HEK293 (cell line): Measurements from ENCODE around the gene MAGI1.

ENCODE experiments used
- CTCF ChIA-PET: fragments of 350-600 bp; formaldehyde crosslinking; extraction: SDS; loops from one replicate; lab custom pipeline; 2021; ENCODE audit warnings: antibody characterized with exemption; lab: Yijun Ruan, JAX
- POLR2A ChIA-PET: fragments of 300-600 bp; formaldehyde crosslinking; extraction: SDS; loops from one replicate; lab custom pipeline; 2020; ENCODE audit warnings: antibody characterized with exemption, inconsistent platforms; lab: Yijun Ruan, JAX
- H3K27ac ChIP-seq: fragments of 200-500 bp; sonication (Bioruptor generic); 2 replicates; pipeline ENCODE4 v1.5.1; 2014; ENCODE audit warnings: low read depth, low read length, control low read depth, inconsistent platforms; ENCODE audit errors: extremely low read depth
- H3K36me3 ChIP-seq, 2 experiments: fragments of 200-500 bp in 1 of 2; sonication (Bioruptor generic) in 1 of 2; 1 replicate in 1 of 2; 2 replicates in 1 of 2; pipeline ENCODE4 v1.5.1; 2014 to 2017; ENCODE audit warnings: inconsistent platforms in 2 of 2, low read length in 2 of 2; ENCODE audit not compliant: control insufficient read depth in 2 of 2, insufficient read depth in 1 of 2
- H3K4me1 ChIP-seq: fragments of 200-500 bp; sonication (Bioruptor generic); 2 replicates; pipeline ENCODE4 v1.5.1; 2014; ENCODE audit warnings: mild to moderate bottlenecking, low read length, inconsistent platforms; ENCODE audit not compliant: control insufficient read depth, insufficient read depth
- H3K4me3 ChIP-seq: 2 replicates; pipeline ENCODE4 v1.5.1; 2011; ENCODE audit warnings: low read depth, mild to moderate bottlenecking, control low read depth, low read length, moderate library complexity
- H3K9me3 ChIP-seq: fragments of 200-500 bp; sonication (Bioruptor generic); 2 replicates; pipeline ENCODE4 v1.5.1; 2014; ENCODE audit warnings: low read depth, low read length, inconsistent platforms; ENCODE audit not compliant: control insufficient read depth, insufficient read depth
- ELK4 ChIP-seq: IDR thresholded peaks from 2 replicates; pipeline ENCODE4 v1.6.1; 2011; ENCODE audit warnings: mild to moderate bottlenecking, low read depth, low read length, borderline replicate concordance
- FEZF1 ChIP-seq: fragments of 450-650 bp; formaldehyde crosslinking; IDR thresholded peaks from 2 replicates; pipeline ENCODE4 v1.5.1; 2016; ENCODE audit warnings: missing biosample characterization, missing genetic modification characterization
- KLF10 ChIP-seq: fragments of 450-650 bp; IDR thresholded peaks from 2 replicates; pipeline ENCODE4 v1.5.1; 2018; ENCODE audit warnings: missing biosample characterization, mild to moderate bottlenecking, missing genetic modification characterization
- KLF9 ChIP-seq: fragments of 450-650 bp; formaldehyde crosslinking; IDR thresholded peaks from 2 replicates; pipeline ENCODE4 v1.5.1; 2016; ENCODE audit warnings: missing biosample characterization, missing genetic modification characterization, low read depth
- MEIS1 ChIP-seq: sonication (generic); formaldehyde crosslinking; IDR thresholded peaks from 2 replicates; pipeline ENCODE4 v1.8.1; 2022; ENCODE audit warnings: missing genetic modification reagents, mild to moderate bottlenecking, borderline replicate concordance
- OSR2 ChIP-seq: fragments of 450-650 bp; formaldehyde crosslinking; IDR thresholded peaks from 2 replicates; pipeline ENCODE4 v1.5.1; 2016; ENCODE audit warnings: missing biosample characterization, missing genetic modification characterization
- SCRT2 ChIP-seq: fragments of 450-650 bp; formaldehyde crosslinking; IDR thresholded peaks from 2 replicates; pipeline ENCODE4 v1.5.1; 2016; ENCODE audit warnings: missing biosample characterization, missing genetic modification characterization
- WT1 ChIP-seq: fragments of 450-650 bp; formaldehyde crosslinking; IDR thresholded peaks from 2 replicates; pipeline ENCODE4 v1.5.1; 2016; ENCODE audit warnings: missing biosample characterization, missing genetic modification characterization
- ZBTB17 ChIP-seq: fragments of 450-650 bp; formaldehyde crosslinking; IDR thresholded peaks from 2 replicates; pipeline ENCODE4 v1.5.1; 2016; ENCODE audit warnings: missing biosample characterization, missing genetic modification characterization
- ZBTB21 ChIP-seq: fragments of 450-650 bp; formaldehyde crosslinking; IDR thresholded peaks from 2 replicates; pipeline ENCODE4 v1.5.1; 2017; ENCODE audit warnings: missing biosample characterization, missing genetic modification characterization
- ZBTB49 ChIP-seq: fragments of 450-650 bp; formaldehyde crosslinking; IDR thresholded peaks from 2 replicates; pipeline ENCODE4 v1.5.1; 2016; ENCODE audit warnings: missing biosample characterization, missing genetic modification characterization, low read depth
- ZEB2 ChIP-seq: fragments of 450-650 bp; formaldehyde crosslinking; IDR thresholded peaks from 2 replicates; pipeline ENCODE4 v1.5.1; 2016; ENCODE audit warnings: missing biosample characterization, missing genetic modification characterization
- ZNF202 ChIP-seq: fragments of 450-650 bp; formaldehyde crosslinking; IDR thresholded peaks from 2 replicates; pipeline ENCODE4 v1.5.1; 2016; ENCODE audit warnings: missing biosample characterization, missing genetic modification characterization, borderline replicate concordance
- ZNF211 ChIP-seq: fragments of 450-650 bp; formaldehyde crosslinking; IDR thresholded peaks from 2 replicates; pipeline ENCODE4 v1.5.1; 2016; ENCODE audit warnings: low read depth, missing biosample characterization, missing genetic modification characterization
- ZNF266 ChIP-seq: fragments of 450-650 bp; formaldehyde crosslinking; IDR thresholded peaks from 2 replicates; pipeline ENCODE4 v1.5.1; 2016; ENCODE audit warnings: missing biosample characterization, missing genetic modification characterization, low read depth
- ZNF311 ChIP-seq: fragments of 450-650 bp; formaldehyde crosslinking; IDR thresholded peaks from 2 replicates; pipeline ENCODE4 v1.5.1; 2017; ENCODE audit warnings: missing biosample characterization, missing genetic modification characterization, borderline replicate concordance
- ZNF335 ChIP-seq: fragments of 450-650 bp; formaldehyde crosslinking; conservative IDR thresholded peaks from 2 replicates; pipeline ENCODE4 v1.5.1; 2016; ENCODE audit warnings: missing biosample characterization, missing genetic modification characterization
- ZNF423 ChIP-seq: fragments of 450-650 bp; formaldehyde crosslinking; IDR thresholded peaks from 2 replicates; pipeline ENCODE4 v1.5.1; 2016; ENCODE audit warnings: missing biosample characterization, missing genetic modification characterization
- ZNF426 ChIP-seq: fragments of 450-650 bp; formaldehyde crosslinking; IDR thresholded peaks from 2 replicates; pipeline ENCODE4 v1.5.1; 2017; ENCODE audit warnings: missing biosample characterization, missing genetic modification characterization, mild to moderate bottlenecking, inconsistent platforms, moderate library complexity
- ZNF488 ChIP-seq: fragments of 450-650 bp; formaldehyde crosslinking; IDR thresholded peaks from 2 replicates; pipeline ENCODE4 v1.5.1; 2016; ENCODE audit warnings: missing biosample characterization, missing genetic modification characterization
- ZNF544 ChIP-seq: fragments of 450-650 bp; formaldehyde crosslinking; IDR thresholded peaks from 2 replicates; pipeline ENCODE4 v1.5.0; 2017; ENCODE audit warnings: missing biosample characterization, missing genetic modification characterization
- ZNF560 ChIP-seq: fragments of 450-650 bp; formaldehyde crosslinking; IDR thresholded peaks from 2 replicates; pipeline ENCODE4 v1.5.1; 2017; ENCODE audit warnings: missing biosample characterization, missing genetic modification characterization, borderline replicate concordance
- ZNF610 ChIP-seq: fragments of 450-650 bp; formaldehyde crosslinking; IDR thresholded peaks from 2 replicates; pipeline ENCODE4 v1.5.1; 2016; ENCODE audit warnings: missing biosample characterization, missing genetic modification characterization, borderline replicate concordance
- ZNF654 ChIP-seq: fragments of 450-650 bp; formaldehyde crosslinking; IDR thresholded peaks from 2 replicates; pipeline ENCODE4 v1.5.1; 2016; ENCODE audit warnings: low read depth, missing biosample characterization, missing genetic modification characterization
- ZNF664 ChIP-seq: fragments of 450-650 bp; formaldehyde crosslinking; IDR thresholded peaks from 2 replicates; pipeline ENCODE4 v1.5.1; 2016; ENCODE audit warnings: missing biosample characterization, missing genetic modification characterization
- ZNF692 ChIP-seq: fragments of 450-650 bp; formaldehyde crosslinking; IDR thresholded peaks from 2 replicates; pipeline ENCODE4 v1.5.1; 2016; ENCODE audit warnings: missing biosample characterization, missing genetic modification characterization
- ZNF76 ChIP-seq: fragments of 450-650 bp; formaldehyde crosslinking; IDR thresholded peaks from 2 replicates; pipeline ENCODE4; 2016; ENCODE audit warnings: low read depth, missing biosample characterization, missing genetic modification characterization, borderline replicate concordance
- ZSCAN18 ChIP-seq: fragments of 450-650 bp; formaldehyde crosslinking; IDR thresholded peaks from 2 replicates; pipeline ENCODE4 v1.5.1; 2016; ENCODE audit warnings: missing biosample characterization, missing genetic modification characterization
- ZSCAN30 ChIP-seq: fragments of 450-650 bp; IDR thresholded peaks from 2 replicates; pipeline ENCODE4 v1.5.1; 2018; ENCODE audit warnings: missing biosample characterization, mild to moderate bottlenecking, missing genetic modification characterization, moderate library complexity

MAGI1 gene

GRCh38 chr3:65334045-65334665, 704.6 kb downstream of the MAGI1 start:
- TF ChIP-seq ZNF654 (tag by site-specific recombination) (0 out of 2 replicates have a peak, but pooled peaks have one; percentile 31), ZNF76 (no peak), ZNF544 (tag by site-specific recombination) (no peak), ZNF266 (no peak), ZSCAN30 (tag by site-specific recombination) (no peak), SCRT2 (tag by site-specific recombination) (no peak)
- TF ChIP-seq, all 188 proteins: peak for 1
- no peaks in the 10 kb centered on the region for H3K9me3 ChIP-seq
- H3K4me1 ChIP-seq: no peaks in the 10 kb centered on the region
- no peak overlapping the region for H3K4me3 ChIP-seq
- ChIA-PET CTCF (interaction anchor here (0.7 to 1.5 kb wide), 5 partner anchors 77 to 801 kb away, joined by 3 to 8 read pairs (median 4); no protein-coding TSS in a partner anchor), POLR2A (no interaction called here)
- no peaks in the 10 kb centered on the region for H3K36me3 ChIP-seq
- no peak overlapping the region for H3K27ac ChIP-seq

GRCh38 chr3:65331730-65332129, 707.0 kb downstream of the MAGI1 start:
- CTCF ChIA-PET: interaction anchor here (0.6 kb wide), 1 partner anchor 13 kb away, joined by 3 read pairs; no protein-coding TSS in a partner anchor
- POLR2A ChIA-PET: no interaction called here
- H3K9me3 ChIP-seq: no peaks in the 10 kb centered on the region

GRCh38 chr3:65330072-65330471, 708.6 kb downstream of the MAGI1 start:
- H3K9me3 ChIP-seq: no peaks in the 10 kb centered on the region
- no peak overlapping the region for H3K4me3 ChIP-seq
- ChIA-PET POLR2A (no interaction called here), CTCF (no interaction called here)
- H3K27ac ChIP-seq: no peak overlapping the region
- no peaks in the 10 kb centered on the region for H3K4me1 ChIP-seq
- H3K36me3 ChIP-seq: no peaks in the 10 kb centered on the region
- no peak for TF ChIP-seq OSR2
- TF ChIP-seq ZNF692 (tag by site-specific recombination): no peak
- TF ChIP-seq FEZF1: no peak
- TF ChIP-seq ZNF610 (tag by site-specific recombination): no peak
- no peak for TF ChIP-seq KLF10 (tag by site-specific recombination)
- TF ChIP-seq MEIS1 (CRISPR knock-in tag): no peak
- TF ChIP-seq ELK4: no peak
- no peak for TF ChIP-seq ZNF488

More at GRCh38 chr3:65331730-65332129, 707.0 kb downstream of the MAGI1 start:
- TF ChIP-seq ZNF335 (no peak), ZBTB21 (no peak), ZNF664 (no peak), ZNF560 (tag by site-specific recombination) (no peak), ZEB2 (tag by site-specific recombination) (no peak), KLF9 (tag by site-specific recombination) (no peak), ZBTB17 (tag by site-specific recombination) (no peak), ZNF202 (tag by site-specific recombination) (no peak), ZBTB49 (tag by site-specific recombination) (no peak), WT1 (tag by site-specific recombination) (no peak), ZNF311 (no peak), ZNF426 (tag by site-specific recombination) (no peak), ZNF211 (no peak), ZNF423 (tag by site-specific recombination) (no peak), ZSCAN18 (tag by site-specific recombination) (no peak)
- no peak overlapping the region for H3K4me3 ChIP-seq
- no peaks in the 10 kb centered on the region for H3K36me3 ChIP-seq
- H3K4me1 ChIP-seq: no peaks in the 10 kb centered on the region
- H3K27ac ChIP-seq: no peak overlapping the region
